Measurements from ENCODE around the gene GPR142.

GPR142 gene, protein sequence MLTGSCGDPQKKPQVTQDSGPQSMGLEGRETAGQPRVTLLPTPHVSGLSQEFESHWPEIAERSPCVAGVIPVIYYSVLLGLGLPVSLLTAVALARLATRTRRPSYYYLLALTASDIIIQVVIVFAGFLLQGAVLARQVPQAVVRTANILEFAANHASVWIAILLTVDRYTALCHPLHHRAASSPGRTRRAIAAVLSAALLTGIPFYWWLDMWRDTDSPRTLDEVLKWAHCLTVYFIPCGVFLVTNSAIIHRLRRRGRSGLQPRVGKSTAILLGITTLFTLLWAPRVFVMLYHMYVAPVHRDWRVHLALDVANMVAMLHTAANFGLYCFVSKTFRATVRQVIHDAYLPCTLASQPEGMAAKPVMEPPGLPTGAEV

DNA sequence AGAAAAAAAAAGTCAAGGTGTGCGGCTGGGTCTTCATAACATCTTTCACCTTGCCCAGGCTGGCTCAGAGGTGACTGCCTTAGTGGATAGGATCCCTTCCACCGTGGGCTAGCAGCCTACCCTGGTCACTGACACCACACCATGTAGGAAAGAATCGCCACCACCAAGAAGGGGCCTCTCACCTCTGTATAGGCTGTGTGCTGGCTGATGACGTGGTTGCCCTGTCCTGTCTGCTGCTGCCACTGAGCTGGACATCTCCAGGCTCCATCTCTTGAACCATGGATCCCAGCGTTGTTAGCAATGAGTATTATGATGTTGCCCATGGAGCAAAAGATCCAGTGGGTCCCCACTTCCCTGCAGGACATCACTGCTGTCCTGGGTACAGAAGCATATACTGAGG, at the start of gene GPR142:
Gene GPR142, plus strand, starts transcription at position 301 of the 400 bp plus-strand sequence. CDS start 2,035 bp downstream, outside the sequence.
- DNase-seq, result no peak

DNA sequence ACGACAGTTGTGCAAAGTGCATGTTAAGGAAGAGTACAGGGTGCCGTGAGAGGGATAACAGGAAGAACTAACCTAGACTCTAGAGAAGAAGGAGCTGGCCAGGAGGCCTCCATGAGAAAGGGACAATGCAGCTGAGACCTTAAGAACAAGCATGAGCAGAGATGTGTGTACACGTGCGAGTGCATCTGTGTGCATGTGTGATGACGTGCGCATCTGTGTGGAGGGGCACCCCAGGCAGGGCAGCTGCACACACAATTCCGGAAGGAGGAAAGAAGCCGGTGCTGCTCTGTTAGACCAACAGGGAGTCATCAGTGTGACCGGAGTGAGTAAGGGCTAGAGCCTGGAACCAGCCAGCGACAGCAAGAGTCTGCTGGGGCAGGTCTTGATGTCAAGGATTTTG, 48.9 kb upstream of the GPR142 start:
- no peak for DNase-seq

DNA sequence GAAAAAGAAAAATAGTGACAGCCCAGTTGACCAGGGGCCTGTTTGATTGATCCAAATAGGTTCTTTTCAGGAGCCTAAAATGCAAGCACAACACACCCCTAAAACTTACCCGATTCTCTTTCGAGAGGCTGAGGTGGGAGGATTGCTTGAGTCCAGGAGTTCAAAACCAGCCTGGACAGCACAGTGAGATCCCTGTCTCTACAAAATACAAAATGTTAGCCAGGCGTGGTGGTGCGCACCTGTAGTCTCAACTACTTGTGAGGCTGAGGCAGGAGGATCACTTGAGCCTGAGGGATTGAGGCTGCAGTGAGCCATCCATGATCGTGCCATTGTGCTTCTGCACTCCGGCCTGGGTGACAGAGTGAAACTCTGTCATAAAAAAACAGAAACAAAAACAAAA, 42.8 kb upstream of the GPR142 start:
- DNase-seq, result no peak

DNA sequence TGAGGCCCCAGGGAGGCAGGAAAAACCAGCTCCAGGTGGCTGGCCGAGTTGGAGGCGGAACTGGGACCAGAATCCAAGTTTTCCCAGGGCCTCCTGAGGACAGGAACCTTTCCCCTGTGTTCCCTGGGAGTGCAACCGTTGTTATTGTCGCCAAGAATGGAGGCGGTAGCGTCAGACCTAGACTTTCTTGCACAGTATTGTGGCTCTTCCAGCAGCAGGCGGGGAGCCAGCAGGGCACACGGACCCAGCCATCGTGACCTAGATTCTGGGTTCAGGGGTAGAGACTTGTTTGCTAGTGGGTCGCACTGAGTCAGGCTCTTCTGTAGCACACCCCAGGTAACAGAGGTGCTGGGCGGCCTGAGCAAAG, 41.9 kb upstream of the GPR142 start:
- DNase-seq, result no peak

DNA sequence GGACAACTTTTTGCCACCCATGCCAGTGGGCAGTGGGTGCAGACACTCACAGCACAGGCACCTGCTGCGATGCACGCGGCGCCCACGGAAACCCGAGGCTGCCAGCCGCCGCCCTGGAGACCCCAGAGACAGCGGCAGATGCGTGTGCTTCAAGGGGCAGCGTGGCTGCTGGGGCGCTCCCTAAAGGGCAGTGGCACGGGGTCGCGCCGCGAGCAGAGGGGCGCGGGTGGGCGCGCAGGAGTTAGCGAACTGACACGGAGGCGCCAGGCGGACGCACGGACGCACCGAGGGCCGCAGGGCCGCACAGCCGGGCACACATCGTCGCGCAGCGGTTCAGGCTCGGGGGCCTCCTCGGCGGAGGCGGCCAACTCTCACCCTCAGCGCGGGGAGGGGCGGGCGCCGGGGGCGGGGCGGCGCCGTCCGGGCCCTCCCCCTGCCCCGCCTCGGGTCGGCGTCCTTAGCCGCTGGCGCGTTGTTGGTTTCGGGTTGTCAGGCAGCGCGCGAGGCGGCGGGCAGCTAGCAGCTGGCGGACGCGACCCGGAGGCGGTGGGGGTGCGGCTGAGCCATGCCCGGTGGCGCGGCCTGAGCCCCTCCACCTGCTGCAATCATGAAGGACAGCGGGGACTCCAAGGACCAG, 41.4 kb upstream of the GPR142 start, which contains the start of gene KIF19:
Gene KIF19, plus strand, starts transcription at position 484 of the 637 bp plus-strand sequence. Its CDS starts 124 bp downstream, at position 608.
- DNase-seq, result peak; percentile 71

DNA sequence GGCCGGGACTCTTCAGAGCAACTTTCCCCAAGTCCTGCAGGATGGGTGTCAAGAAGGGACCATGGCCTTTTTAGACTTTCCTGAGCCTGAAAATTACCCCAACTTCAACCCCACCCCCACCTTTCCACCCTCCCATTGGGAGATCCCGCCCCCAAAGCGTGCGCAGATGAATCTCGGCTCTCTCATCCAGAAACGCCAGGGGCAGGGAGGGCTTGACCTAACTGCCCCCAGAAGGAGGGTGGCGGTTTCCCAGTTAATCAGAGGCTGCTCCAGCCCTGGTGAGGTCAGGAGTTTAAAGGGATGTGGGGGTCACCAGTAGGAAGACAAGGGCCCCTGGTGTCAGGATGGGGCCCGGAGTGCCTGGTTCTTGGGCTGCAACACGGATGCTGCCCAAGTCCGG, 40.8 kb upstream of the GPR142 start:
- DNase-seq, result no peak

DNA sequence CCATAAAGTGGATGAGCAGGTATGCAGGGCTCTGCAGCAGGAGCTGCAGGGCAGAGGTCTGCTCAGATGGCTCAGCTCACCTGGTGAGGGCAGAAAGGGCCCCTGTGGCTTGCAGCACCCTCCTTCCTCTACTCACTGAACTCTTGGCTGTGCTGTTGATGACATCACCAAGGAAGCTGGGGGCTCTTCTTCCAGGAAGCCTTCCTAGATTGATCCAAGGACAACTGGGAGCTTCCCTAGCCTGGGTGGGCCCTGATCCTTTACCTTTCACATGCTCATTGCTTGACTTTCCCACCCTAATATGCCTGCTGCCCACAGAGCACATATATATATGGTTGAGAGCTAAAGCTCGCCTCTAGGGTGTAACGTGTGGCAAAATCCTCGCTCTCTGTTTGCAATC, 38.8 kb upstream of the GPR142 start:
- DNase-seq, result no peak

DNA sequence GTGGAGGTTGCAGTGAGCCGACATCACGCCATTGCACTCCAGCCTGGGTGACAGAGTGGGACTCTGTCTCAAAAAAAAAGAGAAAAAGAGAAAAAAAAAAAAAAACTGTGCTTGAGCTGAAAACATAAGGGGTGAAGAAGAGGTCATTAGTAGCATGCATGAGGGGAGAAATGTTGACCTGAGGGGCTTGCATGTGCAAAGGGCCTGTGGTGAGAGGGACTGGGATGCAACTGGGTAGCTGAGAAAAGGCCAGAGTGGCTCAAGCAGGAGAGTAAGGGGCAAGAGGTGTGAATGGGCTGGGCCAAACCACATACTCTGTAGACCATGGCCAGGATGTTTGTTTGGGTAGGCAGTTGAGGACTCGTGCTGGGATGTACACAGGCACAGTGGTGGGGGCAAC, 37.9 kb upstream of the GPR142 start:
- DNase-seq, result no peak

DNA sequence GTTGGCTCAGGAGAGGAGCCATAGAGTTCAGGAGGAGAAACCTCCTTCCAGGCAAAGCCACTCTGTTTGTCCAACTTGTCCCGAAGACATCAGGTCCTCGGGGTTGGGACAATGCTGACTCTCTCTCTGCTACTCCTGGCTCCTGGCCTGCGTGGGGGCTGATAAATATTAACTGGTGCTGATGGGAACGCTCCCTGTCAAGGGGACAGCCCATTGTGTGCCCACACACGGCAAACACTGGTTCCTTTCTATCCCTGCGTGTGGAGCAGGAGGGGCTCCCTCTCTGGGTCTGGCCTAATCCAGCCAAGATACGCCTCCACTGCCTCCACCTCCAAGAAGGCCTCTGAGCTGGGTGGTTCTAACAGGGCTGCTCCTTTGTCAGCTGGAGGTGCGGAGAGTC, 36.9 kb upstream of the GPR142 start:
- DNase-seq, result no peak

DNA sequence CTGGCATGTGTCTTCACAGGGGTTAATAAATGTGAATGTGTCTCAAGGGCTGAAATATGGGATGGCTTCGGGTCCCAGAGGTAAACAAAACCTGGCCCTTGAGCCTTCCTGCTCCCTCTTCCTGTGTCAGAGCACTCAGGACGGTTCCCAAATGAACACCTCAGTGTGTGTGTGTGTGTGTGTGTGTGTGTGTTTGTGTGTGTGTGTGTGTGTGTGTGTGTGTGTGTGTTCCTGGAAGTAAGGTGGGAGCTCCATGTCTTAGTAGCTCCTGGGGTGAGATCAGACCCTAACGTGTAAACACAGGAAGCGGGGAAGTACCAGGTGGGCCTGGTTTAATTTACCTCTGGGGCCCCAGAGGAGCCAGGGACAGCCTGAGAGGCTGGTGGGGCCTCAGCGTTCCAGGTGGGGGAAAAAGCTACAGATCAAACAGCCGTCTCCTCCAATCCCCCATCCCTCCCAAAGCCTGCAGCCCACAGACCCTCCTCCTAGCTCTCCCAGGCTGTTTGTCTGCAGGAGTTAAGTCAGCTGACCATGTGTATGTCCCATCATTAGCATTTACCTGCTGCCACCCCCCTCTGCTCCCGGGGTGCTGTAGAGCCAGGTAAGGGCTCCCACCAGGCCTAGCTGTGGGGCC, 35.2 kb upstream of the GPR142 start:
- no peak for DNase-seq

DNA sequence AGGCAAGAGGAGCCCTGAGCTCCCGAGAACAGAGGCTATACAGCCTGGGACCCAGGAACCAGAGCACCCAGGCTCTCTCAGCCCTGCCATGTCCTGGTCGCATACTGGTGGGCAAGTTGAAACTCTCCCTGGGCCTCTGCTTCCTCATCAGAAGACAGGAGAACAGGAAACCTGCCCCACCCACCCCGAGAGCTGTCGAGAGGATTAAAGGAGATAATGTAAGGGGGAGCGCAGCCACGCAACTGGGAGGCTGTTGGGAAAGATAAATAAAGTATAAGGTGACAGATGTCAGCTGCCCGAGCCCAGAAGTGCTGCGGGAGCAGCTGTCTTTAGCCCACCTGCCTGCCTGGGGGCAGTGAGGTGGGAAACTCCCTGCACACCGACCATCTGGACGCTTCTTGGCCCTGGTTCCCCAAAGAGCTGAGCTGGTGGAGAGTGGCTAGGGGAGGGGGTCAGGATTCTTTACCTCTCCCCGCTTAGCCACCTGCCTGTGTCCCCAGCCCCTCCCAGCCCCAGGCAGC, 34.5 kb upstream of the GPR142 start:
- no peak for DNase-seq

DNA sequence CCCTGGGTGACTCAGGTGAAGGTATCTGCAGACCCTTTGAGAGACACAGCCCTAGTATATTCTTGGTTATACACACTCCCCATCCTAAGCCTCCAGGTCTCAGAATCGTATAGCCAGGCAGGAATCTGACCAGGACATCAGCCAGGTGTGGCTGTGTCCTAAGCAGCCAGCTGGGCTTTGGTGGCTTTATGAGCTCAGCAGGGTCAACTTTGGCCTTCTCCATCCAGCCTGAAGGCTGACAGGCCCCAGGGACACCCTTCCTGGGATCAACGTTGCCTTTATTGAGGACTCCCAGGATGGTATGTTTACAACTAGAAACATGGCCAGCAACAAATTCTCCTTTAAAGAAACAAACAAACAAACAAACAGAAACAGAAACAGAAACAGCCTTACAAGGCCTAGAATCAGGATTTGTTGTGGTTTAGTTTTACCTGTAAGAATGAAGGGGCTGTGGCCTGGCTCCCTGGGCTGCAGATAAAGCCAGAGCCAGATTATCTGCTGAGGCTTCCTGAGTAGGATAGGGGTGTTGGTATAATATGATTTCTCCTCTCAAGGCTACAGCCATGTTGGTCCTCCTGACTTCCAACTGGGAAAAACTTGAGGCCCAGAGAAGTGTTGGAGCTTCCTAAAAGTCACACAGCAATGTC, 32.8 kb upstream of the GPR142 start:
- DNase-seq, result no peak

DNA sequence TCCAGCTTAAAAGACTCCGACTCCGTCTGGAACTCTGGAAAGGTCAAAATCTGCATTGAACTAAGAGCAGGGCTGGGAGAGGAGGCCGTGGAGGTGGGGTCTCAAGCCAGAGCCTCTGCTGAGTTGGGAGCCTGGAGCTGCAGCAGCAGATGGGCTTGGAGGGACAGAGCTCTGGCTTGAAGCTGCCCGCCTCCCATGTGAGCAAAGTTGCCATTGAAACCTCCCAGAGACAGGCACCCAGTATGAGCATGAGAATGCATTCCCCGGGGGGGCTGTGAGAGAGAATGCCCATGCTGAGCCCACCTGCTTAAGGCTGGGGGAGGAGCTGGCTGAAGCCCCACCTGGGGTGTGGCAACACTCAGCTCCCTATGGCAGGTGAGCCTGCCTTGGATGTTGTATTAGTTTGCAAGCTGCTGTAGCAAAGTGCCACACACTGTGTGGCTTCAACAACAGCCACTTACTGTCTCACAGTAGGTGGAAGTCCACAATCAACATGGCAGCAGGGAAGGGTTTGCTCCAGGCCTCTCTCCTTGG, 31.7 kb upstream of the GPR142 start:
- DNase-seq, result no peak

DNA sequence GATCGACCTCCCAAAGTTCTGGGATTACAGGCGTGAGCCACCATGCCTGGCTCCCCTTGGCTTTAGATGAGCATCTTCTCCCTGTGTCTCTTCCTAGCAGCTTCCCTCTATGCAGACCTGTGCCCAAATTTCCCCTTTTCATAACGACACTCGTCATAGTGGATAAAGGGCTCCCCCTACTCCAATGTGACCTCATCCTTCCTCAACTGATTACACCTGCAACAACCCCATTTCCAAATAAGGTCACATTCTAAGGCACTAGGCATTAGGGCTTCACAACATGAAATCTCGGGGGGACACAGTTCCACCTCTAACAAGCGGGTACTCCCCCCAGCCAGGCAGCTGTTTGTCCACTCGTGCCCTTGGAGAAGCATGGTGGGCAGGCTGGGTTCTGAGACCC, 31.0 kb upstream of the GPR142 start:
- DNase-seq, result no peak

DNA sequence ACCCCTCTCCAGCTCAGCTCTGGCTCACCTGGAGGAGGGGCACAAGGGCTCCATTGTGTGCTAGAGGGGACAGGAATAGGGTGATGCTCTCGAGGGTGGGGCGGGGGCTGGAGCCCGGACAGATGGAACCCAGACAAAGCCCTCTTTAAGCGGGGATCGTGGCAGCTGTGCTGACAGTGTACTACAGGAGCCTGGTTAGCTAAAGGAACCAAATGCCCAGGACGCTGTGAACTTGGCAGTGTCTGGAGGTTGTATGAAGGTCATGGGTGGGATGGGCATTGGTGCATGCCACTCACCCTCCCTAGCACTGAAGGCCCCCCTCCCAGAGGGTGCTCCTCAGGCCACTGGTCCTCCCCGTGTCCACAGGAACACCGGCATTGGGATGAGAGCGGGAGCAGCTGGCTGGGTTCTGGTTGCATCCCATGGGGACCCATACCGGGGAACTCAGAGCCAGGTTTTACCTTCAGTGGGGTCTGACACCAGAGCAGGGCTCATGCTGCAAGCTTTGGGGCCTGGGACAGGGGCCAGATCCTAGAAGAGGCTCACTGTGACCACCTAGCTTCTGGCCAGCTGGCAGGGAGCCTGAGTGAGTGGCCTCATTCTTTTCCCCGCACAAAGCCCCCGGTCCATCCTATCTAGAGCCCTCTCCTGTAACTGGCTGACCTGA, 29.3 kb upstream of the GPR142 start:
- no peak for DNase-seq

DNA sequence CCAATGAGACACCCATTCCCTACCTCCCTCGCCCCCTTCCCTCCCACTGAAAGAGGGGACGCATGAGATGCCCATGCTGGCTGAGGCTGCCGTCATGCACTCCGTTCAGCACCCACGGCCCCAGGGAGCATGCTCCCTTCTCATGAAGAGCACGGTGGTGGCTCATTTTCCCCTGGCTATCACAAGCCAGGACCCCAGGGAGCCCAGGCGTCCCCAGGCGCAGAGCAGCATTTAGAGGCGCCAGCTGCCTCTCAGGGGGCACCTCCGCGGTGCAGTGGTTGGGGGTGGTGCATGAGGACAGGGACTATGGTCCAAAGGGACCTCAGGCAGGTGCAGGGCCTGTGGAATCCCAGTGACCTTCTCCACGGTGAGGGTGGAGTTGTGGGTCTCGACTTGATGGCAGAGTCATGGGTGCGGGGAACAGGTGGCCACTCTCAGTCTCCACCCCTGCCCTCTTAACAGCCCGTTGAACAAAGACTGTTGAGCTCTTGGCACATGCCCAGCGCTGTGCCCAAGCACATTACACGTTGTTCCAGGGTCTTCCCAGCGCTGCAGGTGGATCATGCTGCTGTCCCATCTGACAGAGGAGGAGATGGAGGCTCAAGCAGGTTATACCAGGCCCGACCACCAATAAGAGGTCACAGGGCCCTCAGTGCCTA, 27.6 kb upstream of the GPR142 start:
- DNase-seq, result no peak

DNA sequence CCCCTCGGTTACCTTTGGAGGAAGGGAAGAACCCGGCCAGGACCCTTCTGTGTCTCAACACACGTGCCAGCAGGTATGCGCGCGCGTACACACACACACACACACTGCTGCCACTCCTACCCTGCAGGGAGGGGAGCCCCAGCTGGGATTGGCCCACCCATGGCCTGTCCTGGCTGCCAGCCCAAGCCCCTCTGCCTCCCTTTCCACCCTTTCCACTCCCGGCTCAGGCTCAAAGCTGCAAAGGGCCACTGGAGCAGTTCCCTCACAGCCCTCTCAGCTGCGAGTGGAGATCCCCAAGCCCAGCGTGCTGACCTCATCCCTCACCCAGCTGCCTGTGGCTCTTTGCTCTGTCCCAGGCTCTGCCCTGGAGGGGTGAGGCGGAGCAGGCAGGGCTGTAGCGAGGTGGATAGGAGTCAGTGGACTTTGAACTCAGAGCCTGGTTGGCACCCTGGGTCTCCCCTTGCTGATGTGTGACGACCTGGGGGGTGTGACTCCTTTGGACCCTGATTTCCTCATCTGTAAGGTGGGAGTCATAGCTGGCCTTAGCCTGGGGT, 26.8 kb upstream of the GPR142 start:
- DNase-seq, result no peak

DNA sequence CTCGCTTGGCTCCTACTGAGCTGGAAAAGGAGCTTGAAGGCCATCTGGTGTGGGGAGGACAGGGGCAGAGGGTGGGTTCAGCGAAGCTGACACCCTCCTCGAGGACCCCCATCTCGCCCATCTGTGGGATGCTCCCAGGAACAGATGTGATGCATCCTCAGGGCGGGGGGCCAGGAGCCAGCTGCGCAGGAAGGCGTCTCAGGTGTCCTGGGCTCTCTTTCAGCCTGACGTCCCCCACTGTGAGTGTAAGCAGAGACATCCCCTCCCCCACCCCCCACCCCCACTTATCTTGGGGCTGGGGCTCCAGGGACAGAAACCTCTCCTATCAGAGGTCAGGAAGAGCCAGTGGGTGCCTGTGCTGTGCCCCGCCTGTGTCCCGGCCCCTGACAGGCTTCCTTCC, 25.1 kb upstream of the GPR142 start:
- DNase-seq, result no peak

DNA sequence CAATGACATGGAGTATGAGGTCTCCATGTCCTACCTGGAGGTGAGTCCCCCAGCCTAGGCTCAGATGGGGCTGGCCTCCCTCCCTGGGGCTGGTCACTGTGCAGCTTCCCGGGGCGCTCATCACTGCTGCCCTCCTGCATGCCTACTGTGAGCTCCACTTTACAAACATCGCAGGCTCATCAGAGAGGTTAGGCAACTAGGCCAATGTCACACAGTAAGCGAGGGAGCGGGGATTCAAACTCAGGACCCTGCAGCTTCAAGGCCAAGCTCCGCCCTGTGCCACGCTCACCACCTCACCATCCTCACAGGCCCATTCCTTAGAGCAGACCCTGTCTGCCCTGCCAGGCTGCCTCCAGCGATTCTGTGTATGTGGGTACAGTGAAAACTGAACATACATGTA, 24.2 kb upstream of the GPR142 start:
- no peak for DNase-seq

DNA sequence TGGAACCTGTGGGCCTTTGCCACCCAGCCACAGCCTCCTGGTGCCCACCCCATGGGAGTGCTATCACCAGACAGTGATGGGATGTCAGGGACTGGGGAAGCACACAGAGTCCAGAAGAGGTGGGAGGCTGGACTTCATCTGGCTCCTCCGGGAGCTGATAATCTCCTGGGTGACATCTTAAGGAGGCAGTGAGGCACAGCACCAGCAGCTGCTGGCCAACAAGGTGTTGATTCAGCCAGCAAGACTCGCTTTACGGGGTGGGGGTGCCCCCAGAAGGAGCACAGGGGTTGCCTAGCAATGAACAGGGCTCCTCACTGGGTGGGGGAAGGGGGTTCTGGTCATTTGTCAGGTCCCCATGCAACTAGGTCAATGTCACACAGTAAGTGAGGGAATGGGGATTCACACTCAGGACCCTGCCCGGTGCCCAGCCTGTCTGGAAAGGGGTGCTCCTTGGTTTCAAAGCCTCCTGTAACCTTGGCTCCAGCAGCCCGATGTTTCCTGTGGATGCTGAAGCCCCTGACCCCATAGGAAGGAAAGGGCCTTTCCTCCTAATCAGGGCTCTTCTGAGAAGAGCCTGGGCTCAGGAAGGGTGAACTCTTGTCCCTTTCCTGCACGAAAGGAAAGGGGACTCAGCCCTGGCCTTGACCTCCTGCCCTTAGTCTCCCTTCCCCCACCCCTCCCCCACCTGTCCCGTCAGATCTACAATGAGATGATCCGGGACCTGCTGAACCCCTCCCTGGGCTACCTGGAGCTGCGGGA, 23.6 kb upstream of the GPR142 start:
- no peak for DNase-seq

DNA sequence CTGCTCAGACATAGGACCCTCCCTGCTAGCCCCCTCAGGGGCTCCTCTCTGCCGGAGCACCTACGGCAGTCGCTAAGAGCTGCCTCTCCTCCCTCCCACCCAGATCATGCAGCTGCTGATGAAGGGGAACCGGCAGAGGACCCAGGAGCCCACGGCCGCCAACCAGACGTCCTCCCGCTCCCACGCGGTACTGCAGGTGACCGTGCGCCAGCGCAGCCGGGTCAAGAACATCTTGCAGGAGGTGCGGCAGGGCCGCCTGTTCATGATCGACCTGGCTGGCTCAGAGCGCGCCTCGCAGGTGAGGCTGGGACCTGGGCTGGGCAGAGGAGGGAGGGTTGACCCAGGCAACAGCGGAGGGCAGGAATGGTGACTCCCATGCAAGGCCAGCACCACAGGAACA, 22.6 kb upstream of the GPR142 start:
- DNase-seq, result no peak

Measured in stimulated activated CD8-positive, alpha-beta memory T cell treated with anti-CD3 and anti-CD28 coated beads, Interleukin-4, amount 100 ng/mL, for 48 hours (primary cell).